Suprapubic skin (tissue), 4 donors: Measurements from ENCODE around the gene RPUSD2.

ENCODE experiments used
- CTCF ChIP-seq, 2 donors: fragments of 200-600 bp in 1 of 2; fragments of 450-650 bp in 1 of 2; sonication (generic) in 1 of 2; IDR thresholded peaks; one replicate each; pipeline ENCODE4 v1.5.1; 2016 to 2019; ENCODE audit warnings: antibody characterized with exemption in 2 of 2, mild to moderate bottlenecking in 1 of 2, moderate library complexity in 1 of 2
- EP300 ChIP-seq: sonication (generic); formaldehyde crosslinking; IDR thresholded peaks from one replicate; pipeline ENCODE4 v1.6.1; 2017; ENCODE audit warnings: antibody characterized with exemption
- POLR2A ChIP-seq, 2 donors: fragments of 450-650 bp; IDR thresholded peaks; one replicate each; pipeline ENCODE4 v1.6.1; 2017; ENCODE audit warnings: antibody characterized with exemption in 2 of 2, mild to moderate bottlenecking in 2 of 2, moderate library complexity in 2 of 2
- POLR2AphosphoS5 ChIP-seq, 3 donors: sonication (generic); formaldehyde crosslinking; IDR thresholded peaks; one replicate each; pipeline ENCODE4 v1.6.1; 2017; ENCODE audit warnings: antibody characterized with exemption in 3 of 3

GRCh38 chr15:40548610-40549009 is 20.5 kb upstream of the RPUSD2 start:
- TF ChIP-seq POLR2AphosphoS5 (IDR thresholded peaks at IDR 0.05) (no peak), CTCF (IDR thresholded peaks at IDR 0.05) (no peak), EP300 (no peak), POLR2A (IDR thresholded peaks at IDR 0.05) (no peak)
